HEK293 (cell line): ENCODE measurements around the gene RASSF8.

Experiments used
- CTCF ChIA-PET: fragments of 350-600 bp; formaldehyde crosslinking; extraction: SDS; loops from one replicate; lab custom pipeline; 2021; ENCODE audit warnings: antibody characterized with exemption; lab: Yijun Ruan, JAX
- POLR2A ChIA-PET: fragments of 300-600 bp; formaldehyde crosslinking; extraction: SDS; loops from one replicate; lab custom pipeline; 2020; ENCODE audit warnings: antibody characterized with exemption, inconsistent platforms; lab: Yijun Ruan, JAX
- H3K27ac ChIP-seq: fragments of 200-500 bp; sonication (Bioruptor generic); 2 replicates; pipeline ENCODE4 v1.5.1; 2014; ENCODE audit warnings: low read depth, low read length, control low read depth, inconsistent platforms; ENCODE audit errors: extremely low read depth
- H3K36me3 ChIP-seq, 2 experiments: fragments of 200-500 bp in 1 of 2; sonication (Bioruptor generic) in 1 of 2; 1 replicate in 1 of 2; 2 replicates in 1 of 2; pipeline ENCODE4 v1.5.1; 2014 to 2017; ENCODE audit warnings: inconsistent platforms in 2 of 2, low read length in 2 of 2; ENCODE audit not compliant: control insufficient read depth in 2 of 2, insufficient read depth in 1 of 2
- H3K4me1 ChIP-seq: fragments of 200-500 bp; sonication (Bioruptor generic); 2 replicates; pipeline ENCODE4 v1.5.1; 2014; ENCODE audit warnings: mild to moderate bottlenecking, low read length, inconsistent platforms; ENCODE audit not compliant: control insufficient read depth, insufficient read depth
- H3K4me3 ChIP-seq: 2 replicates; pipeline ENCODE4 v1.5.1; 2011; ENCODE audit warnings: low read depth, mild to moderate bottlenecking, control low read depth, low read length, moderate library complexity
- H3K9me3 ChIP-seq: fragments of 200-500 bp; sonication (Bioruptor generic); 2 replicates; pipeline ENCODE4 v1.5.1; 2014; ENCODE audit warnings: low read depth, low read length, inconsistent platforms; ENCODE audit not compliant: control insufficient read depth, insufficient read depth
- BCL11A ChIP-seq: fragments of 450-650 bp; formaldehyde crosslinking; IDR thresholded peaks from 2 replicates; pipeline ENCODE4 v1.5.1; 2016; ENCODE audit warnings: low read depth, missing biosample characterization, missing genetic modification characterization
- GFI1B ChIP-seq: fragments of 450-650 bp; formaldehyde crosslinking; IDR thresholded peaks from 2 replicates; pipeline ENCODE4 v1.5.1; 2016; ENCODE audit warnings: missing biosample characterization, missing genetic modification characterization
- OVOL3 ChIP-seq: fragments of 450-650 bp; formaldehyde crosslinking; IDR thresholded peaks from 2 replicates; pipeline ENCODE4 v1.5.1; 2016; ENCODE audit warnings: missing biosample characterization, missing genetic modification characterization
- PATZ1 ChIP-seq: fragments of 450-650 bp; formaldehyde crosslinking; IDR thresholded peaks from 2 replicates; pipeline ENCODE4 v1.5.1; 2016; ENCODE audit warnings: missing biosample characterization, missing genetic modification characterization
- SP7 ChIP-seq: fragments of 450-650 bp; formaldehyde crosslinking; IDR thresholded peaks from 2 replicates; pipeline ENCODE4 v1.5.1; 2016; ENCODE audit warnings: missing biosample characterization, missing genetic modification characterization
- YY1 ChIP-seq: fragments of 450-650 bp; formaldehyde crosslinking; IDR thresholded peaks from 2 replicates; pipeline ENCODE4 v1.5.1; 2018; ENCODE audit warnings: missing biosample characterization, missing genetic modification characterization
- ZBTB7A ChIP-seq: fragments of 450-650 bp; formaldehyde crosslinking; IDR thresholded peaks from 2 replicates; pipeline ENCODE4 v1.5.1; 2016; ENCODE audit warnings: low read depth, missing biosample characterization, missing genetic modification characterization
- ZNF132 ChIP-seq: fragments of 450-650 bp; formaldehyde crosslinking; IDR thresholded peaks from 2 replicates; pipeline ENCODE4 v1.5.1; 2017; ENCODE audit warnings: missing biosample characterization, missing genetic modification characterization, borderline replicate concordance
- ZNF16 ChIP-seq: fragments of 450-650 bp; formaldehyde crosslinking; IDR thresholded peaks from 2 replicates; pipeline ENCODE4 v1.5.1; 2016; ENCODE audit warnings: low read depth, missing biosample characterization, missing genetic modification characterization
- ZNF19 ChIP-seq: fragments of 450-650 bp; formaldehyde crosslinking; IDR thresholded peaks from 2 replicates; pipeline ENCODE4; 2016; ENCODE audit warnings: missing biosample characterization, missing genetic modification characterization, low read depth
- ZNF211 ChIP-seq: fragments of 450-650 bp; formaldehyde crosslinking; IDR thresholded peaks from 2 replicates; pipeline ENCODE4 v1.5.1; 2016; ENCODE audit warnings: low read depth, missing biosample characterization, missing genetic modification characterization
- ZNF433 ChIP-seq: fragments of 450-650 bp; formaldehyde crosslinking; IDR thresholded peaks from 2 replicates; pipeline ENCODE4 v1.5.1; 2016; ENCODE audit warnings: missing biosample characterization, missing genetic modification characterization, low read depth
- ZNF521 ChIP-seq: fragments of 450-650 bp; formaldehyde crosslinking; IDR thresholded peaks from 2 replicates; pipeline ENCODE4 v1.5.1; 2017; ENCODE audit warnings: missing biosample characterization, mild to moderate bottlenecking, missing genetic modification characterization
- ZNF600 ChIP-seq: fragments of 450-650 bp; formaldehyde crosslinking; IDR thresholded peaks from 2 replicates; pipeline ENCODE4 v1.5.1; 2016; ENCODE audit warnings: missing biosample characterization, missing genetic modification characterization
- ZNF610 ChIP-seq: fragments of 450-650 bp; formaldehyde crosslinking; IDR thresholded peaks from 2 replicates; pipeline ENCODE4 v1.5.1; 2016; ENCODE audit warnings: missing biosample characterization, missing genetic modification characterization, borderline replicate concordance
- ZNF76 ChIP-seq: fragments of 450-650 bp; formaldehyde crosslinking; IDR thresholded peaks from 2 replicates; pipeline ENCODE4; 2016; ENCODE audit warnings: low read depth, missing biosample characterization, missing genetic modification characterization, borderline replicate concordance
- ZNF768 ChIP-seq: fragments of 450-650 bp; formaldehyde crosslinking; IDR thresholded peaks from 2 replicates; pipeline ENCODE4 v1.5.1; 2018; ENCODE audit warnings: missing biosample characterization, mild to moderate bottlenecking, missing genetic modification characterization
- ZSCAN23 ChIP-seq: fragments of 450-650 bp; formaldehyde crosslinking; IDR thresholded peaks from 2 replicates; pipeline ENCODE4 v1.5.1; 2016; ENCODE audit warnings: missing biosample characterization, missing genetic modification characterization
- TF ChIP-seq, protein P1 (sequence below): fragments of 450-650 bp; formaldehyde crosslinking; IDR thresholded peaks from 2 replicates; pipeline ENCODE4 v1.5.1; 2016; ENCODE audit warnings: missing biosample characterization, missing genetic modification characterization

RASSF8 gene

GRCh38 chr12:26044007-26044394 is 85.5 kb downstream of the RASSF8 start:
- Histone ChIP-seq H3K27ac (no peak overlapping the region), H3K36me3 (no peaks in the 10 kb centered on the region), H3K9me3 (no peaks in the 10 kb centered on the region), H3K4me3 (no peak overlapping the region), H3K4me1 (peaks cover 24% of the 10 kb centered on the region)
- POLR2A ChIA-PET = no interaction called here
- CTCF ChIA-PET = no interaction called here
- TF ChIP-seq YY1 (tag by site-specific recombination) (no peak), GFI1B (peak; percentile 47; the same call in 1 of the 2 replicates)

DNA sequence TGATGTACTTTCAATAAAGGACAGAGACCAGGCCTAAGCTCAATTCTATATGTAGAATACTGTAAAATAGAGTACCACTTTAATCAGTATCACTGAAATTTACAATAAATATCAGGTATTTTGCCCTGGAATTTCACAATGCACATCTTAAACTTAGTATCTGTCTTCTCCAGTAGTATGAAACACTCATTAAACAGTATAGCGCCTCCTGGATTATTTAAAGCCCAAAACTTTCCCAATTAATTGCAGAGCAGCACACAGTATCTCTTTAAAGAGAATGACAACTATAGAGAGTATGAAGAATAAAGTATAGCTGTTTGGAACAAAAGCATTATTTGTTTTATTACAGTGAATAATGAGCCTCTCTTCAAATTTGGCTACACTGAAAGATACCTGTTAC is 86.1 kb downstream of the RASSF8 start:
- TF ChIP-seq ZNF211 (tag by site-specific recombination) (no peak), ZNF132 (tag by site-specific recombination) (no peak), PATZ1 (no peak), ZNF768 (tag by site-specific recombination) (no peak), ZBTB7A (tag by site-specific recombination) (no peak), BCL11A (tag by site-specific recombination) (no peak), ZNF521 (tag by site-specific recombination) (no peak), ZNF600 (tag by site-specific recombination) (no peak), ZNF610 (tag by site-specific recombination) (no peak), ZNF433 (tag by site-specific recombination) (no peak), ZSCAN23 (tag by site-specific recombination) (no peak), ZNF16 (tag by site-specific recombination) (no peak), SP7 (tag by site-specific recombination) (no peak), ZNF76 (tag by site-specific recombination) (no peak), OVOL3 (tag by site-specific recombination) (no peak)
- TF ChIP-seq, protein P1, sequence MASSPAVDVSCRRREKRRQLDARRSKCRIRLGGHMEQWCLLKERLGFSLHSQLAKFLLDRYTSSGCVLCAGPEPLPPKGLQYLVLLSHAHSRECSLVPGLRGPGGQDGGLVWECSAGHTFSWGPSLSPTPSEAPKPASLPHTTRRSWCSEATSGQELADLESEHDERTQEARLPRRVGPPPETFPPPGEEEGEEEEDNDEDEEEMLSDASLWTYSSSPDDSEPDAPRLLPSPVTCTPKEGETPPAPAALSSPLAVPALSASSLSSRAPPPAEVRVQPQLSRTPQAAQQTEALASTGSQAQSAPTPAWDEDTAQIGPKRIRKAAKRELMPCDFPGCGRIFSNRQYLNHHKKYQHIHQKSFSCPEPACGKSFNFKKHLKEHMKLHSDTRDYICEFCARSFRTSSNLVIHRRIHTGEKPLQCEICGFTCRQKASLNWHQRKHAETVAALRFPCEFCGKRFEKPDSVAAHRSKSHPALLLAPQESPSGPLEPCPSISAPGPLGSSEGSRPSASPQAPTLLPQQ (tag by site-specific recombination) = no peak
- H3K4me3 ChIP-seq = no peak overlapping the region
- POLR2A ChIA-PET = no interaction called here
- peaks cover 20% of the 10 kb centered on the region for H3K4me1 ChIP-seq
- H3K27ac ChIP-seq = no peak overlapping the region
- no peaks in the 10 kb centered on the region for H3K9me3 ChIP-seq
- no peaks in the 10 kb centered on the region for H3K36me3 ChIP-seq
- CTCF ChIA-PET = interaction anchor here (0.6 to 1.0 kb wide), 2 partner anchors 15 to 52 kb away, joined by 3 read pairs; no protein-coding TSS in a partner anchor

- CTCF ChIA-PET = no interaction called here
- H3K27ac ChIP-seq = no peak overlapping the region
- POLR2A ChIA-PET = no interaction called here
- H3K4me1 ChIP-seq = peaks cover 20% of the 10 kb centered on the region
- H3K36me3 ChIP-seq = no peaks in the 10 kb centered on the region
- no peak for TF ChIP-seq ZNF19 (tag by site-specific recombination)
- TF ChIP-seq, protein P1 (tag by site-specific recombination) = no peak
- H3K9me3 ChIP-seq = no peaks in the 10 kb centered on the region
- no peak overlapping the region for H3K4me3 ChIP-seq
These were observed 87.7 kb downstream of the RASSF8 start for GRCh38 chr12:26046203-26046602.
